Fibroblast of skin of back (primary cell): ENCODE data around the gene MRPL48.
"Not testable (repeated sequence)": the region's sequence is repeated elsewhere in the genome, so short reads cannot be mapped to it uniquely, and the experiment has no call there.

Source experiments
- DNase-seq: peaks from one replicate; pipeline ENCODE4 v3.0.0-alpha.2; 2013

The MRPL48 gene

DNA sequence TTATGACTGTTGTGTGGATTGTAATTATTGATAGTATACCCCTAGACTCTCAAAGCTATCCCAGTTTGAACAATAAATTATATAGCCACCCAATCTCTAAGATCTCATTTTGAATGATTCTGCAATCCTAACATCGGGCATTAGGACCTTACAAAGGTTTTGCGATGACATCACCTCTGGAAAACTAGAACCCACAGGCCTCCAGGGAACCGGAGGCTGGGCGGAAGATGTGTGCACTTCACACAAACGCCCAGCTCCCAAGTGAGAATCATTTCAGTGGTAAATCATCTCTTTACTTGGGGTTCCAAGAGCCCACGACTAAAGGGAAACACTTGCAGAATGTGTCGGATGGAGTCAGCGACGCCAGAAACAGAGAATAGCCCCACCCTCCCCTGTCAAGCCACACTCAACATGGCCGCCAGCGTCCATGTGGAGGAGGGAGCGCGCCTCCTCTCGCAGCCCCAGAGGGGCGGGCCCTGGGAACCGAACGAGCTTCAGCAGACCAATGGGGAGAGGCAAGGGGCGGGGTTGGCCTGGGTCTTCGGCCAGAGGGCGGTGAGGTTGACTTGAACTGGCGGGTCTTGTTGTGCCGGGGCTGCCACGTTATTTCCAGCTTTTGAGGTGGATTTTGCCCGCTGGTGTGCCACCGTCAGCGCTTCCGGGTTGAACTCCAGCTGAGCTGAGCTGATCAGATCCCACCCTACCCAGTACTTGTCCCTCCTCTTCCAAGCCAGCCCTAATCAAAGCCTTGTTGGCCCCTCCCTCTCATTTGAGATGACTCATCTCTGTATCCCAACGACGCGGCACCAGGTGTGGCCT lies 8.4 kb upstream of the MRPL48 start:
- peak; percentile 99 for DNase-seq

DNA sequence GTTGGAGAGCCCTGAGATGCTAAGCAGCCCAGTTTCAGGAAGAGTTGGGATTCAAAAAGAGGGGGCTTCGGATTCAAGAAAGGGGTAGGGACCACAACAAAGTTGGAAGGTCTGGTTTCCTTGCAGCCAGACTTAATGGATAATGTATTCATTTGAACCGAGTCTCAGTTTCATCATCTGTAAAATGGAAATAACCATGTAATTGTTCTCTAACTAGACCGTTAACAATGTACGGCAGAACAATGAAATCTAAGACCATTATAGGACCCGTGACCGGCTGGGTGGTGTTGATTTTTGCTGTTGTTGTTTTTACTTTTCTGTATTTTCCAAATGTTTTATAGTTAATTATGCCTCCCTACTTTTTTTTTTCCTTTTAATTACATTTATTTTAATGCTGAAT lies 6.4 kb upstream of the MRPL48 start:
- no peak for DNase-seq

DNA sequence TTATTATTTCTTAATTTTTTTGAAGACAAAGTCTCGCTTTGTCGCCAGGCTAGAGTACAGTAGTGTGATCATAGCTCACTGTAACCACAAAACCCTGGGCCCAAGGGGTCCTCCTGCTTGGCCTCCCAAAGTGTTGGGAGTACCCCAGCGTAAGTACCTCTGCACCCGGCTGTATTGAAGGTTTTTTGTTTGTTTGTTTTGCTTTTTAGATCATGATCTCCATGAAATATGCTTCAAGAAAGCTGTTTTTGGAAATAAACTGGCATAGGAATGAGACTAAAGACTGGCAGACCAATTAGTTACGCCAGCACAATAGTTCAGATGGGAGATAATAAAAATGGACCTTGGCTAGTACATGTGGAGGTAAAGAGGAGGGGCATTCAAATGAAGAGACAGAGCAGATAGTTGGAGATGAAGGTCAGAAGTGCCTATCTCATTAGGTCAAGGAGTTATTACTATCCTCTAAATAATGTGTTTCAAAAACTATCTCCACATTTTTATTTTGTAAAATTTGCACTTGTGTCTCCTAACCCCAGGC lies 4.1 kb upstream of the MRPL48 start:
- DNase-seq, result no peak

DNA sequence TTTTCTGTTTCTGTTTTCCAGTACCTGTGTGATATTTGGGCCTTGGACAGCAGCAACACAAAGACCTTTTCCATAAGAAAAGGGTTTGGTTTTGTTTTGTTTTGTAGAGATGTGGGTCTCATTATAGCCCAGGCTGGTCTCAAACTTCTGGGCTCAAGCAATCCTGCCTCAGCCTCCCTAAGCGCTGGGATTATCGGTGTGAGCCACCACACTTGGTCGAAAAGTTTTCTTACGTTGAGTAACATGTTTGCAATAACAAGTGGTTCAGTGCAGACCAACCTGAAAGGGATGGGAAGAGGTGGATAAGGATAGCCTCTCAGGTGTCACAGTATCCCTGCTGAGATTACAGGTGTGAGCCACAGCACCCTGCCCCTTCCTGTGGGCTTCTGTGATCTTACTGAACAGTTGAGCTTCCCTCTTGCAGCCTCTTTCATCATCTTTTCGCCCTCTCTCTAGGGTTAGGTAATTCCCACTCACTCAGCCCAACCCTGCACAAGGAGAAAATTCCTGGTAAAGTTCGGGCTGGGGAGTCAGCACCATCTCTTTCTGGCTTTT lies 3.5 kb upstream of the MRPL48 start:
- peak; percentile 21 for DNase-seq

DNA sequence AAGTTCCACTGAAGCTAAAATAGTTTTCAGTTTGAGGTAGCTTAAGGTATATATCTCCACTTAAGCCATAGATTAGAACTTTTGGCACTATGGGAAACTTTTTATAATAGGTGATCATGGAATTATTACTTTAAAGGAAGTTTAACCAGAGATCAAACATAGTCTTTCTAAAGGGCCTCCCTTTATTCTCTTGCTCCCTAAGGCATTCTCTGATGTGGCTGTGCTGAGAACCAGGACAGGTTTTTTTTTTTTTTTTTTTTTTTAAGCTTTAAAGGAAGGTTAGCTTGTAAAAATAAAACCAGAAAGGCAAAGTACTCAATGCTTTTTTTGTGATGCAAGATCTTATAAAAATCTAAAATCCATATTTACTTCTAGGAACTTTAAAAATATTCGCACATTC lies 2.9 kb upstream of the MRPL48 start:
- no peak for DNase-seq

DNA sequence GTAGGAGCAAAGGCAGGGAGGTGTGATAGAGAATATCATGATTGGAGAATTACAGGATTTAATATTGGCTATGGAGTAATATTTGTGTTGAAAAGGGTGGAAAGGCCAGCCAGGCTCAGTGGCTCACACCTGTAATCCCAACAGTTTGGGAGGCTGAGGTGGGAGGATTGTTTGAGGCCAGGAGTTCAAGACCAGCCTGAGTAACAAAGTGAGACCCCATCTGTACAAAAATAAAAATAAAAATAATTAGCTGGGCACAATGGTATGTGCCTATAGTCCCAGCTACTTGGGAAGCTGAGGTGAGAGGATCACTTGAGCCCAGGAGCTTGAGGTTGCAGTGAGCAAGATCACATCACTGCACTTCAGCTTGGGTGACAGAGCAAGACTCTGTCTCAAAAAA lies 2.2 kb upstream of the MRPL48 start:
- not testable (repeated sequence) for DNase-seq

DNA sequence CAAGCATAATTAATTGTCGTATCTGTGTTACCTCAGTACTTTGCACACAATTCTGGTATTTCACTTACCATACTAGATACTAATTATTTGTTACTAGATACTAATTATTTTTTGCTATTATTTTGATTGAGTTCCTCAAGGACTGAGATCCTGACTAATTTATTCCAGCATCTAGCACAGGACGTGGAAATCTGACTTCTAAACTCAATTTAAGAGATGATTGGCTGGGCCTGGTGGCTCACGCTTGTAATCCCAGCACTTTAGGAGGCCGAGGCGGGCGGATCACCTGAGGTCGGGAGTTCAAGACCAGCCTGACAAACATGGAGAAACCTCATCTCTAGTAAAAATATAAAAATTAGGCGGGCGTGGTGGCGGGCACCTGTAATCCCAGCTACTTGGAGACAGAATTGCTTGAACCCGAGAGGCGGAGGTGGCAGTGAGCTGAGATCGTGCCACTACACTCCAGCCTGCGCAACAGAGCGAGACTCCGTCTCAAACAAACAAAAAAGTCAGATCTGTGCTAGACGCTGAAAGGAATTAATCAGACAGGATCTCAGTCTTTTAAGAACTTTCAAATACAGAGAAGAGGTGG lies 527 bp upstream of the MRPL48 start:
- no peak for DNase-seq

DNA sequence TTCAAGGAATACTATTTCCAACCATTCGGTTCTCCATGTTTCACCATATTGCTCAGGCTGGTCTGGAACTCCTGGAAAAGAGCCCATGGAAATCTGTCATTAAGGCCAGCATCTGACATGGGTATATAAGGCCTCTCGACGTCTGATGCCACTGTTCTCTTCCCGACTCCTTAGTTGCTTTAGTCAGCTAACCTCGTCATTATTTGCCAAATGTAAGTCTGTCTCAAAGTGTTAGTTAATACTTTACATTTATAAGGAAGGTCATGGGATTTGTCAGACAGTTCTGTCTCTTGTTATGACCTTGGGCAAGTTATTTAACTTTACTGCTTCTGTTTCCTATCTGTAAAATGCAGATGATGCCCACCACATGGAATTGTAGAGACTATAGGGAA lies 1.6 kb downstream of the MRPL48 start:
- DNase-seq, result no peak

DNA sequence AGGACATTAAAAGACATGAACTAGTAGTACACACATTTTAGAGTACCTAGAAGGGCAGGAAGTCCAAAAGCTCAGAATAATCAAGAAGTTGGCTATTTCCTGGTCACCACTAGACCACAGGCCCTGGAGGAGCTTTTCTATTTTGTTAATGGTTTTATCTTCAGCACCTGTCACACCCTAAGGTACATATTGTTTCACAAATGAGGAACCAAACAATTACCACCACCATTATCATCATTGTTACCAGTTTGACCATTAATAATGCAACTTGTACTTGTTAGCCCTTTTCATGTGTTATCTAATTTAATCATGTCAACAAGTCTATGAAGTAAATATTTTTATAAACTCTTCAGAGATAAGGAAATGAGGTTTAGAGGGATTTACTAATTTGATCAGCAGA lies 4.9 kb downstream of the MRPL48 start:
- DNase-seq, result no peak

DNA sequence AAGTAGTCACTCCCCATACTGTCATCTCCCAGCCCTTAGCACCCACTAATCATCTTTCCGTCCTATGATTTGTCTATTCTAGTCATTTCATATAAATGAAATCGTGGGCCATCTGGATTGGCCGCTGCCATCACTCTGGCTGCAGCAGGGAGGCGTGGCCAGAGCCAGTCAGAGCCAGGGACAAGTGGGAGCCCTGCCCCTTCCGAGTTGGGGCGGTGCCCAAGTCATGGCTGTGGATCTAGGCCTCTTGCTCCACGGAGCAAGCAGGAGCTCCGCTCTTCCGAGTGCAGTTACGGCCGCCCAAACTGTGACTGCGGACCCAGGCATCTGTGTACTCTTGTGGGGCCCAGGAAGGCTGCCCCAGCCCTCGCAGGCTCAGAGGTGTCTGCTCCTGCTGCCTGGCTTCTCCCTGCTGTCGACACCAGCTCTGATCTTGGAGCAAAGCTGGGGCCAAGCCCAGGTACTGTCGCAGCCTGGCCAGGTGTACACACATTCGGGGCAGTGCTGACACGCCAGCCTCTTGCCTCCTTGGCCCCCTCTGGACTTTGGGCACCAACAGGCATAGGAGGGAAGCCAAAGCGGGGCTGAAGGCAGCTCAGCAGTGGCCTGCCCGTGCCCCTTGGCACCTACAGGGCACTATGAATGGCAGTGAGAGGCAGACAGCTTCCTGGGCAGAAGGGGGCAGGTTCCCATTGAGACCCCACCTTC lies 8.4 kb downstream of the MRPL48 start:
- DNase-seq, result no peak

DNA sequence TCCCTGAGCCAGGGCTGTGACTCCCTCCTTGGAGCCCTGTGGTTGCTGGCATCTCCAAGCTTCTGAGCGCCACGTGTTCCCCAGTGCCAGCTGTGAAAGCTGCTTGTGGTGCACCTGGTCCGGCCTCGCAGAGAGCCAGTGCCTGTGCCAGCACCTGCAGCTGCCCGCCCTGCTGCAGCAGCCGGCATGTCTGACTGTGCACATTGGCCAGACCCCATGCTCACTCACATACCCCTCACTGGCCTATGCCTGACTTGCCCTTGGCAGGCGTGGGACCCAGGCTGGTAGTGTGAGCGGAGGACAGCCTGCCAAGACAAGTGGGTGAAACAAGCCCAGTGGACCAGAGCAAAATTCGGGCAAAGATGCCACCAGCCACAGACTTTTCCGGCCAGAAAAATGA lies 9.8 kb downstream of the MRPL48 start:
- DNase-seq, result no peak

DNA sequence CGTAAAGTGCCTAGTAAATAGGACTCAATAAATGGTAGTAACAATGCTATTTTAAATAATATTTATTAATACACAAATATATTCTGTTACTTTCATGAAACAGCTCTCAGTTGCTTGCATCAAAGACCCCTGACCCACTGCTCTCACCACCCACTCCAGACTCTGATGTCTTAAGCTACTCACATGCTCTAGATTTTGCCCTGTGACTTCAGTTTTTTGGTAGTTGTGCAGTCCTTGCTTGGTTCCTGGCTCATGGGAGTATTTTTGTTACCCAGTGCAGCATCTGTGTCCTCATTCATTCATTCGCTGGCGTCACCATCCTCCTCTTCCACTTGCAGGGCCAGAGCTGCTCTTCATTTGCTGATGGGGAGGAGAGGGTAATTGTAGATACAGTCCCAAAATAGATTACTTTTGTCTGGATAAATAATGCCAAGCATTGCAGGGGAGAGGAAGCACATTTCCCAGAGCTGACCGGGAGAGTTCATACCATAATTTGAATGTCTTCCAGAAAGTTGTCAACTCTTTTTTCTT lies 12.7 kb downstream of the MRPL48 start:
- DNase-seq, result peak; percentile 21

DNA sequence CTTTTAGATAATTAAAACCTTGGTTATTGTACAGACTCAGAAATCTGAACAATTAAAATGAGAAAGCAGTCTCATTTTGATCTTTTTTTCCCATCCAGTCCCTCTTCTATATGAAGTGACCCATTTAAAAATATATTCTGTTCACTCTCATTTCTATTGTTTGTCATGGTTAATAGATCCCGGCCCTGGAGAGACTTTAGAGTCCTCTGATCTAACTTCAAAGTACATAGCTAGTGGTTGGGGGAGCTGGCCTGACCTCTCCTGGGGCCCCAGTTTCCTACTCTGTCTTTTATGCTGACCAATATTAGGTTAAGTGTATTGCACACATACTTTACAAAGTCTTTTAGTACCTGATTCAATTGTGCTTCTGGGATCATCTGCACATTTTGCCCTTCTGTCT lies 13.5 kb downstream of the MRPL48 start:
- DNase-seq, result no peak

DNA sequence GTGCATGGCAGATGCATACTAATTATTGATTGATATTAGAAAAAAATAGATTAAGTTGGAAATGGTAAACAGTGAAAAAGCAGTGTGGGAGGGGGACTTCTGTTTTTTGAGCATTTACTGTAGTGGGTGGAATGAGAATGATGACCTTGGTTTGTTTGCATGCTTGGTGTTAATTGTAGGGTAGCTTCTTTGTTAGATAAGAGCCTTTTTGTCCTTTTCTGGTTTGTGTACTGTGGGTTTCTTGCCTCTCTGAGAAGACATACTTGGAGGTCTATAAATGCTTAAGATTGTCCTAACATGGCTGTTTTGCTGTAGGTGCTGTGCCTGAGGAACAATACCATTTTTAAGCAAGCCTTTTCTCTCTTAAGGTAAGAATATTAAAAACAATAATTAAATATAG lies 17.0 kb downstream of the MRPL48 start:
- no peak for DNase-seq

DNA sequence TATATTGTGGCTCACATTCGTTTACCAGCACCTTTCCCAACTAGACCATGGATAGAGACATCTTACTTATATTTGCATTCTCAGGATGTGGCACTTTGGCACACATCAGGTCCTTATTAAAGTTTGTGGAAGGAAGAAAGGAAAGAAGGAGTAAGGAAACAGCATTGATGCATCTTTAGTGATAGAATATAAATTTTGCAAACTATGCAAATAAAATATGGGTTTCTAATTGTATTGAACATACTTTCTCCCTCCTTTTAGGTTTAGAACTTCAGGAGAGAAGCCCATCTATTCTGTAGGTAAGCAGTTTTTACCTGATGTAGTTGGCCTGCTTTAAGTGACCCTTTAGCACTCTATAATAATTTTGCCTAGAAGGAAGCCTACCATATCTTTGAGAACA lies 20.4 kb downstream of the MRPL48 start:
- DNase-seq, result no peak

DNA sequence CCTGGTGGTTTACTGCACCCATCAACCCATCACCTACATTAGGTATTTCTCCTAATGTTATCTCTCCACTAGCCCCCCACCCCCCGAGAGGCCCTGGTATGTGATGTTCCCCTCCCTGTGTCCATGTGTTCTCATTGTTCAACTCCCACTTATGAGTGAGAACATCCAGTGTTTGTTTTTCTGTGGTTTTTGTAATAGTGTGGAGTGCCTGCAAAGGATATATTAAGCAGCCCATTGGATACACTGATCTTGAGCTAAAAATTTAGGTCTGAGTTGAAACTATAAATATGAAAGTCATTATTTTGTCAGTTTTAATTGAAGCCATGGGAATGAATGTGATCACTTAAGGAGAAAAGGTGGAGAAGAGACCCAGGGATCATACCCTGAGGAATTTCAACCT lies 23.0 kb downstream of the MRPL48 start:
- DNase-seq, result no peak

DNA sequence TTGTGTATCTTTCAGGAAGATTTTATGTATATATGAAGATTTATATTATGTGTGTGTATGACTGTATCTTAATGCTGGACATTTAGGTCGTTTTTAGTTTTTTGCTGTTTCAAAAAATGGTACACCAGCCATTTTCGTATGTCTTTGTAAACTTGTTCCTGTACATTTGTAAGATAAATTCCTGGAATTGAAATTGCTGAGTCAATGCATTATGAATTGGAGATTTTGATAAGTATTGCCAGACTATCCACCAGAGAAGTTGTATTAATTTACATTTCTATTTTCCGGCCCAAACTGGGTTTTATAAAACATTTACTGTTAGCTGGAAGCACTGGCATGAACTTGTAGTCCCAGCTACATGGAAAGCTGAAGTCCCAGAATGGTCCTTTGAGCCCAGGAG lies 24.6 kb downstream of the MRPL48 start:
- DNase-seq, result no peak

DNA sequence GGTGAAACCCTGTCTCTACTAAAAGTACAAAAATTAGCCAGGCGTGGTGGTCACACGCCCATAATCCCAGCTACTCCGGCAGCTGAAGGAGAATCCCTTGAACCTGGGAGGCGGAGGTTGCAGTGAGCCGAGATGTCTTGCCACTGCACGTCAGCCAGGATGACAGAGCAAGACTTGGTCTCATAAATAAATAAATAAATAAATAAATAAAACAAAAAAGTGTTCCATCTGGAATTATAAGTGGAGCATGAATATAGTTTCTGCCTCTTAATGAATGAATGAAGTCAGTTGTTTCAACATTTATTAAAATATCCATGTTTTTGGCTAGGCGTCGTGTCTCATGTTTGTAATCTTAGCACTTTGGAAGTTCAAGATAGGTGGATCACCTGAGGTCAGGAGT lies 27.1 kb downstream of the MRPL48 start:
- no peak for DNase-seq

DNA sequence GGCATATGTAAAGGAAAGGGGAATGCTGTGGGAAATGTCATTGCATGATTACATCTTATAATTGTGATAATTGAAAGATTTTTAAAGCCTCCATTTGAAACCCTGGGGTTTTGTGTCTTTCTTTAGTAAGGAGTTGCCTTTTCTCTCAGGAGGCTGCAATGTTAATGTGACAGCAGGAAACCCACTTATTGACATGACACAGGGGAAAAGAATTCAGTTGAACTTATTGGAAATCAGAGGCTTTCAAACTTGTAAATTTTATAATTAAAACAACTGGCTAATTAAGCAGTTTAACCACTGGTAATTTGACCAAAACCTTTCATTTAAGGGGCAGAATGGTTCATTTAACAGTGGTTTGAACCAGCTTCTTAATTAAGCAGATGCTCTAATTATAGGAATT lies 31.2 kb downstream of the MRPL48 start:
- peak; percentile 27 for DNase-seq

DNA sequence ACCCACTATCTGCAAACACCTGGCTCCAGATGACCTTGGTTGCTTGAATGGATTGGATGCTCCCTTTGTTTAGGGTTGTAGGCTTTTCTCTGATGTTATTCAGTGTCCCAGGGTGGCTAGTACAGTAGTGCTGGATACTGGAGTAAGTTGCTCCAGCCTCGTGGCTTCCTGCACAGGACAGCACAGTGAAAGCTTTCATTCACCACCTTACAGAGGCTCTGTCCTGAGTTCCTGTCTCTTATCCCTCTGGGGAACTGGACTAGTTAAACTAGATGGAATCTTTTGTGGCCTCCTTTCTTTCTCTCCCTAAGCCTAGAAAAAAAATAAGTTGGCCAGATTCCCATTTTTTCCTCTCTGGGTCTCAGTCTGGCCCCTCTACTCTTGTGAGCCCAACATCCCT lies 42.6 kb downstream of the MRPL48 start:
- DNase-seq, result no peak

DNA sequence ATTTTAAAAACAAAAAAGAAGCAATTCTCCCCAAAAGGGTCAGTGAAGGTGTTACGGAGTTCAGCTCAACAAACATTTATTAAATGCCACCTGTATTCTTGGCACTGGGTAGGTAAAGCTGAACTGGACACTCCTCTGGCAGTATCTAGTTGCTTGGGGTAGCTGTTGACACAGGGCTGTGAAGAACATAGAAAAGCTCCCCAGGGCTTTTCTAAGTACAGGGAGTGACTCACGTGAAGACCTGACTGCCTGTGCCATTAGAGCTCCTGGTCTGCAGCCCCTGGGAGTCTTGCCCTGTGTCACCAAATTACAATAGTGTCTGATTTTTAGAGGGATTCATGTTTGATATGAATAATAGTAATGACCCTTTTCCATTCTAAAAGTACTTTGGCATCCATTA lies 45.4 kb downstream of the MRPL48 start:
- no peak for DNase-seq

DNA sequence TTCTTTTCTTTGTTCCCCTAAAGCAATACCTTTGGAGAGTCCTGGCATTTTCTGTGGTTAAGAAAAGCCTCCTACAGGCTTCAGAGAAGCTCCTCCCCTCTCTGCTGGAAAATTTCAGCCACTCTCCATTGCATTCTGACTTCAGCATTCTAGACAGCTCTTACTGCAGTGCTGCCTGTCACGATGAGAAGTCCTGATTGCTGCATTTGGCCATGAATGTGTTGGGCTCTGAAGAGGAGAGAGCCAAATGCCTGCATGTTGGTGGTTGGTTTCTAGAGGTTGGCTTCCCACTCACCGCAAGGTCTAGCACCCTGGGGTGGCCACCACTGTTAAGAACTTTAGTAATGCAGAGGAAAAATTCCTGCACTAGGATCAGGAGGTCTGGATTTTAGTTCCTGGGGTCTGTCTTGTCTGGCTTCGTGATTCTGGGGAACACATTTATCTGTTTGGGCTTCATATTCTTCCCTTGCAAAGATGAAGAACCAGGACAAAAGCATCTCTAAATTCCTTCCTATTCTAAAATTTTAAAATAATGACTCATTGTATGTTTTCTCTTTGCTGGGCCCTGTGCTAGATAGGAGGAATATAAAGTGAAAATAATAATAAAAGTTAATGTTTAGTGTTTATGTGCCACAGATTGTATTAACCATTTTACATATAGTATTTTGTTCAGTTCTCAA lies 50.9 kb downstream of the MRPL48 start:
- peak; percentile 55 for DNase-seq

DNA sequence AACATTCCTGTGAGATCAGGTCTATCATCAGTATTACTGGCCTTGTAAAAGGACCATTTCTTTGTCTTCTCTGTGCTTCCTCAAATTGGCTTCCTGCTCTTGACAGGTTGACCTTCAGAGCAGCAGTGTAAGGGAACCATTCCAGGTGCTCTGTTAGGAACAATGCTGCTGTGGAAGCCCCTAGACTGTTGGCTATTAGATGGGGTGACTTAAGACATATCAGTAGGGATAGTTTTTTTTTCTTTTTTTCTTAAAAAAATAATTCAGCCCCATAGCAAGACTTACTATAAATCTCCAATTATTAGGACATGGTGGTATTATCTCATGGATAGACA lies 51.4 kb downstream of the MRPL48 start:
- no peak for DNase-seq
